GM12878 (cell line): ENCODE results near the gene FTO. TPM values are rescaled to one million over a fixed set of nuclear protein-coding genes. Genes with fewer than 3 reads are reported as not detected.

ENCODE experiments used
- ATAC-seq: fragments of 200-7000 bp; cut with Tn5 transposase; 3 replicates; pipeline ENCODE4 v1.9.1; 2020; ENCODE audit warnings: mild to moderate bottlenecking, moderate library complexity
- BruUV-seq: library from RNA; stranded (reverse); fragments of 400-500 nt; replicated peaks from 2 replicates; lab custom pipeline; 2021; lab: Mats Ljungman, UMichigan
- CTCF ChIA-PET: fragments of 300-600 bp; sonication (Branson Sonifier 250); formaldehyde crosslinking; extraction: SDS; loops from one replicate; lab custom pipeline; 2021; ENCODE audit warnings: inconsistent platforms; lab: Yijun Ruan, JAX
- POLR2A ChIA-PET: fragments of 350-600 bp; formaldehyde crosslinking; extraction: SDS; loops from one replicate; lab custom pipeline; 2021; ENCODE audit warnings: inconsistent platforms; lab: Charles Lee
- RAD21 ChIA-PET: fragments of 300-600 bp; sonication (Branson Sonifier 250); formaldehyde crosslinking; loops from one replicate; lab custom pipeline; 2023; ENCODE audit warnings: antibody characterized with exemption; ENCODE audit not compliant: unreplicated experiment; lab: Charles Lee
- SMC1A ChIA-PET: fragments of 300-600 bp; sonication (Branson Sonifier 250); formaldehyde crosslinking; loops from one replicate; lab custom pipeline; 2023; ENCODE audit not compliant: unreplicated experiment, uncharacterized antibody; lab: Charles Lee
- DNase-seq: peaks from one replicate; pipeline ENCODE4 v3.0.0-alpha.2; 2011; ENCODE audit warnings: low read depth, low spot score
- FAIRE-seq: peaks from 3 replicates; lab custom pipeline; 2011; peaks lifted over from hg19 to GRCh38; lab: Jason Lieb, UNC
- H2AFZ ChIP-seq: 2 replicates; pipeline ENCODE4 v1.6.0; 2011; ENCODE audit warnings: low read depth, low read length, control low read depth; ENCODE audit not compliant: control insufficient read depth
- H3K27ac ChIP-seq: 2 replicates; pipeline ENCODE4 v1.5.1; 2011; ENCODE audit warnings: control low read depth; ENCODE audit not compliant: control insufficient read depth, insufficient read depth
- H3K27me3 ChIP-seq, 2 experiments: replicated peaks in 1 of 2; 2 replicates each; pipeline versions ENCODE4 v1.6.0 to v1.6.1; 2011; ENCODE audit warnings: low read length in 1 of 2; ENCODE audit not compliant: control insufficient read depth in 2 of 2, insufficient read depth in 2 of 2
- H3K36me3 ChIP-seq, 2 experiments: 2 replicates each; pipeline ENCODE4 v1.5.1; 2011; ENCODE audit warnings: low read length in 1 of 2; ENCODE audit not compliant: control insufficient read depth in 2 of 2, insufficient read depth in 2 of 2
- H3K4me1 ChIP-seq: 2 replicates; pipeline ENCODE4 v1.6.1; 2011; ENCODE audit warnings: mild to moderate bottlenecking, low read length, moderate library complexity, mixed read lengths; ENCODE audit not compliant: control insufficient read depth, insufficient read depth
- H3K4me2 ChIP-seq: 2 replicates; pipeline ENCODE4 v1.6.0; 2011; ENCODE audit warnings: control low read depth; ENCODE audit not compliant: control insufficient read depth, insufficient read depth
- H3K4me3 ChIP-seq: fragments of 200-600 bp; sonication (generic); 2 replicates; pipeline ENCODE4 v1.5.1; 2016
- H3K79me2 ChIP-seq: 2 replicates; pipeline ENCODE4 v1.6.0; 2011; ENCODE audit warnings: low read length; ENCODE audit not compliant: control insufficient read depth, insufficient read depth
- H3K9ac ChIP-seq: 2 replicates; pipeline ENCODE4 v1.8.0; 2011; ENCODE audit warnings: low read length, control low read depth, mixed read lengths; ENCODE audit not compliant: control insufficient read depth, insufficient read depth
- H3K9me3 ChIP-seq: replicated peaks from 3 replicates; pipeline ENCODE4 v1.5.1; 2011; ENCODE audit warnings: mild to moderate bottlenecking, low read length; ENCODE audit not compliant: control insufficient read depth, insufficient read depth
- H4K20me1 ChIP-seq: 2 replicates; pipeline ENCODE4 v1.6.0; 2011; ENCODE audit not compliant: control insufficient read depth, insufficient read depth
- DPF2 ChIP-seq: fragments of 450-650 bp; IDR thresholded peaks from 2 replicates; pipeline ENCODE4 v1.6.1; 2017; ENCODE audit warnings: mild to moderate bottlenecking
- RAD21 ChIP-seq: IDR thresholded peaks from 2 replicates; pipeline ENCODE4 v1.6.1; 2011; ENCODE audit warnings: mild to moderate bottlenecking, low read depth, low read length, moderate library complexity; ENCODE audit not compliant: insufficient read depth
- SMARCA5 ChIP-seq: fragments of 450-650 bp; IDR thresholded peaks from 2 replicates; pipeline ENCODE4 v1.6.1; 2017; ENCODE audit warnings: mild to moderate bottlenecking
- SMC3 ChIP-seq: IDR thresholded peaks from 2 replicates; pipeline ENCODE4 v1.6.1; 2011; ENCODE audit warnings: low read length, improper control_type of control experiment, borderline replicate concordance
- WGBS: methylation state at CpG from one replicate; pipeline ENCODE4 v1.1.6; 2016; ENCODE audit warnings: low lambda C conversion rate; ENCODE audit not compliant: insufficient replicate concordance, insufficient coverage; ENCODE audit errors: missing lambda C conversion rate; 5-methylcytosine and 5-hydroxymethylcytosine counted together
- in situ Hi-C: fragments of 300-500 bp; cut with MboI; formaldehyde crosslinking; loops from 9 replicates; pipeline ENCODE4 v1.14.3; 2018; ENCODE audit warnings: mixed read lengths
- intact Hi-C: fragments of 100-400 bp; cut with micrococcal nuclease; formaldehyde crosslinking; loops from one replicate; pipeline ENCODE4 v1.14.2; 2022; ENCODE audit not compliant: unreplicated experiment
- polyA plus RNA-seq, 11 experiments: library from polyadenylated mRNA; depleted of rRNA in 4 of 11; unstranded in 6 of 11; stranded (reverse) in 5 of 11; fragments of >200 nt; fragmentation: Nextera tagmentation in 4 of 11; fragmentation: Illumina TruSeq in 1 of 11; extraction: Ambion mirVana in 4 of 11; extraction: Trizol in 1 of 11; gene quantifications; 1 replicate in 1 of 11; 2 replicates in 10 of 11; pipeline versions ENCODE4 v1.2.1 to v1.2.3, GENCODE V29; 2011 to 2016; ENCODE audit warnings: inconsistent platforms in 2 of 11, missing spikeins in 2 of 11, low read depth in 1 of 11
- total RNA-seq, 4 experiments: library from RNA; depleted of rRNA in 3 of 4; stranded (reverse); fragments of >200 nt in 3 of 4; fragmentation: Illumina TruSeq in 1 of 4; extraction: Trizol in 1 of 4; gene quantifications; 2 replicates each; pipeline versions ENCODE4 v1.2.1 to v1.2.3, GENCODE V29; 2013 to 2021
- TF ChIP-seq, protein P1 (sequence below), 3 experiments: IDR thresholded peaks in 2 of 3; conservative IDR thresholded peaks in 1 of 3; 2 replicates each; pipeline ENCODE4 v1.5.1; 2011; ENCODE audit warnings: low read depth in 3 of 3, low read length in 3 of 3, mild to moderate bottlenecking in 3 of 3, control low read depth in 2 of 3, moderate library complexity in 2 of 3, inconsistent platforms in 1 of 3, mixed read lengths in 1 of 3; ENCODE audit not compliant: control insufficient read depth in 2 of 3, insufficient read depth in 1 of 3; ENCODE audit errors: extremely low read depth in 1 of 3
- TF ChIP-seq, protein P2 (sequence below): fragments of 150-350 bp; IDR thresholded peaks from 2 replicates; pipeline ENCODE4 v1.6.1; 2016; ENCODE audit warnings: low read depth, low read length
- TF ChIP-seq, protein P3 (sequence below): fragments of 450-650 bp; IDR thresholded peaks from 2 replicates; pipeline ENCODE4 v1.6.1; 2018; ENCODE audit warnings: borderline replicate concordance, mild to moderate bottlenecking; ENCODE audit not compliant: partially characterized antibody

FTO gene
- total and polyA plus RNA-seq, 10 of the 15 experiments (the other 5 are each of a cell fraction or from before 2014, with no cell fraction given): 20.1 to 55.0 (median 47.0) TPM

DNA sequence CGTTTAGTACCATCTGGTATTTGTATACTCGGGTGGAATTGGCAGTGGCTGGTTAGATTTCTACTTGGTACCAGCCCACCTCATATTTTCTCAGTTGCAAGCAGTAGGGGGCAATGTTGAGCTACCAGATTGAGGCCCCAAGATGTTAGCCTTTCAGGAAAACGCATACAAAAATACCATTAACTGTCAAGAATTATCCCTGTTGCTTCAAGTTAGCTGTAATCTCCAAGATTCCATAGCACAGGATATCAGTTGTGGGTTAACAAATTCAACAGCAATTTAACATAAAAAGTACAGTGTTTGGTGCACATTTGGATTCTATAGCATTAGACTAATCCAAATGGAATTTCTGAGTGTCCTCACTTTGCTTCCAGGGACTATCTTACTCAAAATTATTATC is 188.2 kb downstream of the FTO start:
- H3K36me3 ChIP-seq: peaks cover 0 to 2% of the 10 kb centered on the region in 2 experiments; a peak in 1 of 4 replicates
- H4K20me1 ChIP-seq: no peaks in the 10 kb centered on the region
- H3K27ac ChIP-seq: no peak overlapping the region
- BruUV-seq: no TSS peak
- no peak overlapping the region for H3K4me3 ChIP-seq
- ChIA-PET RAD21 (interaction anchor here (0.5 kb wide), 1 partner anchor 131 kb away, joined by 8 read pairs; no protein-coding TSS in a partner anchor), SMC1A (interaction anchor here (1.0 to 2.8 kb wide), 5 partner anchors 21 to 817 kb away, joined by 3 to 7 read pairs (median 3); no protein-coding TSS in a partner anchor), POLR2A (interaction anchor here (0.6 kb wide), 1 partner anchor 142 kb away, joined by 3 read pairs; no protein-coding TSS in a partner anchor), CTCF (interaction anchor here (0.7 to 2.4 kb wide), 15 partner anchors 9 to 1065 kb away, joined by 3 to 10 read pairs (median 4); no protein-coding TSS in a partner anchor)
- in situ Hi-C loops: no loop called here
- no peak overlapping the region for H2AFZ ChIP-seq
- FAIRE-seq (no peak), DNase-seq (no peak), ATAC-seq (peak; percentile 82)
- no peaks in the 10 kb centered on the region for H3K27me3 ChIP-seq
- H3K9me3 ChIP-seq: no peaks in the 10 kb centered on the region
- no peak overlapping the region for H3K4me2 ChIP-seq
- no peaks in the 10 kb centered on the region for H3K4me1 ChIP-seq
- no peaks in the 10 kb centered on the region for H3K79me2 ChIP-seq
- H3K9ac ChIP-seq: no peak overlapping the region
- 50% methylated on average over 3 of the region's 3 CpGs for WGBS
- TF ChIP-seq, protein P1, sequence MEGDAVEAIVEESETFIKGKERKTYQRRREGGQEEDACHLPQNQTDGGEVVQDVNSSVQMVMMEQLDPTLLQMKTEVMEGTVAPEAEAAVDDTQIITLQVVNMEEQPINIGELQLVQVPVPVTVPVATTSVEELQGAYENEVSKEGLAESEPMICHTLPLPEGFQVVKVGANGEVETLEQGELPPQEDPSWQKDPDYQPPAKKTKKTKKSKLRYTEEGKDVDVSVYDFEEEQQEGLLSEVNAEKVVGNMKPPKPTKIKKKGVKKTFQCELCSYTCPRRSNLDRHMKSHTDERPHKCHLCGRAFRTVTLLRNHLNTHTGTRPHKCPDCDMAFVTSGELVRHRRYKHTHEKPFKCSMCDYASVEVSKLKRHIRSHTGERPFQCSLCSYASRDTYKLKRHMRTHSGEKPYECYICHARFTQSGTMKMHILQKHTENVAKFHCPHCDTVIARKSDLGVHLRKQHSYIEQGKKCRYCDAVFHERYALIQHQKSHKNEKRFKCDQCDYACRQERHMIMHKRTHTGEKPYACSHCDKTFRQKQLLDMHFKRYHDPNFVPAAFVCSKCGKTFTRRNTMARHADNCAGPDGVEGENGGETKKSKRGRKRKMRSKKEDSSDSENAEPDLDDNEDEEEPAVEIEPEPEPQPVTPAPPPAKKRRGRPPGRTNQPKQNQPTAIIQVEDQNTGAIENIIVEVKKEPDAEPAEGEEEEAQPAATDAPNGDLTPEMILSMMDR (IDR thresholded peaks at IDR 0.05 in 2 of 3, conservative IDR thresholded peaks at IDR 0.05 in 1 of 3; ENCODE audit: control insufficient read depth in 2 of 3, extremely low read depth in 1 of 3, insufficient read depth in 1 of 3, low read depth in 3 of 3, low read length in 3 of 3): peak; percentile 52 to 61 (median 59)
- TF ChIP-seq, protein P2, sequence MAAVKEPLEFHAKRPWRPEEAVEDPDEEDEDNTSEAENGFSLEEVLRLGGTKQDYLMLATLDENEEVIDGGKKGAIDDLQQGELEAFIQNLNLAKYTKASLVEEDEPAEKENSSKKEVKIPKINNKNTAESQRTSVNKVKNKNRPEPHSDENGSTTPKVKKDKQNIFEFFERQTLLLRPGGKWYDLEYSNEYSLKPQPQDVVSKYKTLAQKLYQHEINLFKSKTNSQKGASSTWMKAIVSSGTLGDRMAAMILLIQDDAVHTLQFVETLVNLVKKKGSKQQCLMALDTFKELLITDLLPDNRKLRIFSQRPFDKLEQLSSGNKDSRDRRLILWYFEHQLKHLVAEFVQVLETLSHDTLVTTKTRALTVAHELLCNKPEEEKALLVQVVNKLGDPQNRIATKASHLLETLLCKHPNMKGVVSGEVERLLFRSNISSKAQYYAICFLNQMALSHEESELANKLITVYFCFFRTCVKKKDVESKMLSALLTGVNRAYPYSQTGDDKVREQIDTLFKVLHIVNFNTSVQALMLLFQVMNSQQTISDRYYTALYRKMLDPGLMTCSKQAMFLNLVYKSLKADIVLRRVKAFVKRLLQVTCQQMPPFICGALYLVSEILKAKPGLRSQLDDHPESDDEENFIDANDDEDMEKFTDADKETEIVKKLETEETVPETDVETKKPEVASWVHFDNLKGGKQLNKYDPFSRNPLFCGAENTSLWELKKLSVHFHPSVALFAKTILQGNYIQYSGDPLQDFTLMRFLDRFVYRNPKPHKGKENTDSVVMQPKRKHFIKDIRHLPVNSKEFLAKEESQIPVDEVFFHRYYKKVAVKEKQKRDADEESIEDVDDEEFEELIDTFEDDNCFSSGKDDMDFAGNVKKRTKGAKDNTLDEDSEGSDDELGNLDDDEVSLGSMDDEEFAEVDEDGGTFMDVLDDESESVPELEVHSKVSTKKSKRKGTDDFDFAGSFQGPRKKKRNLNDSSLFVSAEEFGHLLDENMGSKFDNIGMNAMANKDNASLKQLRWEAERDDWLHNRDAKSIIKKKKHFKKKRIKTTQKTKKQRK: no peak
- TF ChIP-seq RAD21 (peak; percentile 71), SMARCA5 (0 out of 2 replicates have a peak, but pooled peaks have one; percentile 30), SMC3 (peak; percentile 53; the same call in 1 of the 2 replicates), DPF2 (no peak)
- TF ChIP-seq, protein P3, sequence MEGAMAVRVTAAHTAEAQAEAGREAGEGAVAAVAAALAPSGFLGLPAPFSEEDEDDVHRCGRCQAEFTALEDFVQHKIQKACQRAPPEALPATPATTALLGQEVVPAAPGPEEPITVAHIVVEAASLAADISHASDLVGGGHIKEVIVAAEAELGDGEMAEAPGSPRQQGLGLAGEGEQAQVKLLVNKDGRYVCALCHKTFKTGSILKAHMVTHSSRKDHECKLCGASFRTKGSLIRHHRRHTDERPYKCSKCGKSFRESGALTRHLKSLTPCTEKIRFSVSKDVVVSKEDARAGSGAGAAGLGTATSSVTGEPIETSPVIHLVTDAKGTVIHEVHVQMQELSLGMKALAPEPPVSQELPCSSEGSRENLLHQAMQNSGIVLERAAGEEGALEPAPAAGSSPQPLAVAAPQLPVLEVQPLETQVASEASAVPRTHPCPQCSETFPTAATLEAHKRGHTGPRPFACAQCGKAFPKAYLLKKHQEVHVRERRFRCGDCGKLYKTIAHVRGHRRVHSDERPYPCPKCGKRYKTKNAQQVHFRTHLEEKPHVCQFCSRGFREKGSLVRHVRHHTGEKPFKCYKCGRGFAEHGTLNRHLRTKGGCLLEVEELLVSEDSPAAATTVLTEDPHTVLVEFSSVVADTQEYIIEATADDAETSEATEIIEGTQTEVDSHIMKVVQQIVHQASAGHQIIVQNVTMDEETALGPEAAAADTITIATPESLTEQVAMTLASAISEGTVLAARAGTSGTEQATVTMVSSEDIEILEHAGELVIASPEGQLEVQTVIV: no peak
- TF ChIP-seq, all 136 proteins: peak for 4
- intact Hi-C loops: loop anchor here (5.0 to 10.0 kb wide), 2 partner anchors 120 to 337 kb away; no protein-coding TSS in a partner anchor
